GM10266 (cell line): Measurements from ENCODE around the gene ADAP1.
A peak's percentile ranks its signal among the peaks of the same experiment; 100 is the strongest.
"Not testable (repeated sequence)": the region's sequence is repeated elsewhere in the genome, so short reads cannot be mapped to it uniquely, and the experiment has no call there.

Source experiments
- DNase-seq: peaks from one replicate; pipeline ENCODE4 v3.0.0; 2012; ENCODE audit errors: extremely low spot score
- TF ChIP-seq, protein P1 (sequence below): IDR thresholded peaks from 2 replicates; pipeline ENCODE4 v1.5.1; 2012; ENCODE audit warnings: mild to moderate bottlenecking, low read depth; ENCODE audit not compliant: control insufficient read depth, insufficient read depth; ENCODE audit errors: missing control alignments

The ADAP1 gene

DNA sequence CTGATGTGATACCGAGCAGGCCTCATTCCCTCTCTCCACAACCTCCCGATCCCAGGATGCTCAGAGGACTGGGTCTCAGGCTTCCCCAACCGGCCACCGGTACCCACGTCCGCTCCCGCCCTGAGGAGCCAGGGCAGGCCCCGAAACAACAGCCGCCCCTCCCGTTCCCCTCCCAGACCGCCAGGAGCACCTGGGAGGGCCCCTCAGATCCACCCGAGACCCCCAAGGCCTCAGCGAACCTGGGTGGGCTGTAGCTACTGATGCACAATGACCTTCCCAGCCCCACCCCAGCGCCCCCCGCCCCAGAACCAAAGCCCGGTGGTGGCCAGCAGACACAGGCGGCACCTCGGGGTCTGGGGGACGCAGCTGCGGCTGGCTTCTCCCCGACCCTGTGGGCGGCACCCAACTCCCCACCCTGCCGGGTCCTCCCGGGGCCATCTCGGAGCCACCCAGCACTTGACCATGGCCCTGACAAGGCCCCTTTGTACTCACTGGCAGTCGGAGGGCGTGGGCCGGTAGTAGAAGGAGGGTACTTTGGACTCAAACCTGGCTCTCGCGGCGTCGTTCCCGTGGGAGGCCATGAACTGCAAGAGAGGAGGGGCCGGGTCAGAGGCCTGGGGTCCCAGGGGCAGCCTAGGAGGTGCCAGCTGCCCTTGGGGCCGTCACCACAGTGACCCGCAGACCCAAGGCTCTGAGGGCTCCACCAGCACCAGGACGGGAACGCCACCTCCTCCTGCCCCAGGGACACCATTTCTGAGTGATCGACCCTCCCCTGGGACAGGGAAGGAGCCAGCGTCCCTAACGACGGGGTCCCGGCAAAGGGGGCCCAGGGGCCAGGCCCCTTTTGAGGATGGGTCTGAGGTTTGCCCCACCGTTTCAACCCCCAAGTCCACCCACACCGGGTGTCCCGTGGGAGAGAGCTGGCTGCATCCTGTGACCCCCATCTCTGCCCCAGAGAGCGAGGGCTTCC is 28.1 kb downstream of the ADAP1 start:
- TF ChIP-seq, protein P1, sequence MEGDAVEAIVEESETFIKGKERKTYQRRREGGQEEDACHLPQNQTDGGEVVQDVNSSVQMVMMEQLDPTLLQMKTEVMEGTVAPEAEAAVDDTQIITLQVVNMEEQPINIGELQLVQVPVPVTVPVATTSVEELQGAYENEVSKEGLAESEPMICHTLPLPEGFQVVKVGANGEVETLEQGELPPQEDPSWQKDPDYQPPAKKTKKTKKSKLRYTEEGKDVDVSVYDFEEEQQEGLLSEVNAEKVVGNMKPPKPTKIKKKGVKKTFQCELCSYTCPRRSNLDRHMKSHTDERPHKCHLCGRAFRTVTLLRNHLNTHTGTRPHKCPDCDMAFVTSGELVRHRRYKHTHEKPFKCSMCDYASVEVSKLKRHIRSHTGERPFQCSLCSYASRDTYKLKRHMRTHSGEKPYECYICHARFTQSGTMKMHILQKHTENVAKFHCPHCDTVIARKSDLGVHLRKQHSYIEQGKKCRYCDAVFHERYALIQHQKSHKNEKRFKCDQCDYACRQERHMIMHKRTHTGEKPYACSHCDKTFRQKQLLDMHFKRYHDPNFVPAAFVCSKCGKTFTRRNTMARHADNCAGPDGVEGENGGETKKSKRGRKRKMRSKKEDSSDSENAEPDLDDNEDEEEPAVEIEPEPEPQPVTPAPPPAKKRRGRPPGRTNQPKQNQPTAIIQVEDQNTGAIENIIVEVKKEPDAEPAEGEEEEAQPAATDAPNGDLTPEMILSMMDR: no peak
- no peak for DNase-seq

DNA sequence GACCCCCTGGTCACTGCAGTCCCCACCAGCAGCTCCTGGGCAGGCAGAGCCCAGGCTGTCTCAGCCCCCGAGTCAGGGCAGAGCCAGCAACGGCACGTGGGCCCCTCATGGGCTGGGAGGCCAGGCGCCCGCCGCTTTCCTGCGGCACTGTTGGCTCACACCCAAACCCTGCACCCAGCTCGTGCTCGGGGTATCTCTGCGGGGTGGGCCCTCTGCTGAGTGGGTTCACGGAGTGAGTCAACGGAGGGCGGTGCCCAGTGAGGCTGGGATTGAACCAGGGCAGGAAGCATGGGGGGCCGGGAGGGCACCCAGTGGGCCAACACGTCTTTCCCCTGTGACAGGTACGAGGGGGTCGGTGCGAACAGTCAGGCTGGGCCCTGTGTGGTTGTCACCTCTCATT is 28.9 kb downstream of the ADAP1 start:
- TF ChIP-seq, protein P1: no peak
- no peak for DNase-seq

DNA sequence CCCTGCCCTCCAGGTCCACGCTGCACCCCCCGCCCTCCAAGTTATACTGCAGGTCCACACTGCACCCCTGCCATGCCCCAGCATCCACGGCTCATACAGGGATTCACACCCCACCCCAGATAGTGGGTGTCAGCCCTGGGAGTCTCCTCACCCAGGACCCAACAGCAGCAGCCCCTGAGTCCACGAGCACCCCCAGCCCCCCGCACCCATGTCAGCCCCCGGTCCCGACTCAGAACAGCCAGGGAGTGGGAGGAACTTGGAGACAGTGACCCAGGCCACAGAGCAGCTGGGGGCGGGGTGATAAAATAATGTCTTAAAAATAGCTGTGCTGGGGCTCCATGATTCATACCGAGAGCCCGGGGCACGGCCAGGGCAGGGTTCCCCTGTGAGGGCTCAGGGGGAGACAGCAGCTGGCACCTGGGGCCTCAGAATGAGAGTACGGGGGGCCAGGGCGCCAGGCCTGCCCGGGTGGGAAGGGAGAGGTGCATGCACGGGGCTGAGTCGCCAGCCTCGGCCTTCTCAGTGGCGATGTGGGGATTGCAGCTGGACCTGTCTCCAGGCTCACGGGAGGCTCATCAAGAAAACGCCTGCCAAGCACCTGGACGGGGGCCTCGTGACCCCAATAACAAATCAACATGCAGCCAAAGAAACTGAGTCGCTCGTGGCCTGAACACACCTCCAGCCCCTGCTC is 29.8 kb downstream of the ADAP1 start:
- peak; percentile 82 for DNase-seq
- TF ChIP-seq, protein P1: no peak

GRCh38 chr7:924042-924441 is 30.4 kb downstream of the ADAP1 start:
- DNase-seq: not testable (repeated sequence)

- DNase-seq: peak; percentile 93
Observed at GRCh38 chr7:923108-924041, 31.1 kb downstream of the ADAP1 start.

DNA sequence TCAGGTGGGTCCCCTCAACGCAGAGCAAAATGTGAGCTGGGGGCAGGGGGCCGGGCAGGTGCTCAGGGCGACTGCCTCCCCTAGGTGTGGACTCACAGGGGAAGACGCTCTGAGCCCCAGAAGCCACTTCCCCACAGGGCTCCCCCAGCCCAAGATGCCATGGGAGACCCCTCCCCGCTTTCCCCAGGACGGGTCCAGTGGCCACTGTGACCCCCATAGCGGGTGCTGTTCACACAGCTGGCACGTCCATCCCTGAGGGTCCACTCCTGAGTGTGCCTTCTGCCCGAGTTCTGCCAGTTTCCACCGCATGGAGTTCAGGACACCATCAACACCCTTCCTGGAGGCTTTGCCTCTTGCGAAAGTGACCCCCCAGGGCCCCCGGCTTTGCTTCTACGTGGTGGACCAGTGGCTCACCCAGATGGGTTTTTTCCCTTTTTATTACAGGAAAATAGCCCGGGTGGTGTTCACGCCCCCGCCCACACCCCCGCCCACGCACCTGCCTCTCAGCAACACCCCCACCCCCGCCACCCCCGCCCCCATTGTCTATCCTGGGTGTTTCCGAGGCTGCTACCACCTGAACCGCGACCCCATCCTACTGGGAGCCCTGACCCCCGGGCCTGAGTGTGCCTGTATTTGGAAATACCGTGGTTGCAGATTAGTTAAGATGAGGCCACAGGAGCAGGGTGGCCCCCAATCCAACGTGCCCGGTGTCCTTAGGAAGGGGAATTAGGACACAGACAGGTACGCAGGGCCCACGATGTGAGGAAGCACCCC is 32.0 kb downstream of the ADAP1 start:
- TF ChIP-seq, protein P1: no peak
- no peak for DNase-seq

More at GRCh38 chr7:923108-924041, 31.1 kb downstream of the ADAP1 start:
- TF ChIP-seq, protein P1: no peak
